Breast epithelium (tissue), 3 donors: ENCODE data around the gene TNFAIP8.

ENCODE experiments used
- POLR2A ChIP-seq: fragments of 450-650 bp; IDR thresholded peaks from one replicate; pipeline ENCODE4 v1.6.1; 2016; ENCODE audit warnings: antibody characterized with exemption, mild to moderate bottlenecking, moderate library complexity
- TF ChIP-seq, protein P1 (sequence below), 3 donors: fragments of 450-650 bp; IDR thresholded peaks; one replicate each; pipeline ENCODE4 v1.5.1; 2016 to 2017; ENCODE audit warnings: antibody characterized with exemption in 3 of 3, mild to moderate bottlenecking in 3 of 3, moderate library complexity in 3 of 3

DNA sequence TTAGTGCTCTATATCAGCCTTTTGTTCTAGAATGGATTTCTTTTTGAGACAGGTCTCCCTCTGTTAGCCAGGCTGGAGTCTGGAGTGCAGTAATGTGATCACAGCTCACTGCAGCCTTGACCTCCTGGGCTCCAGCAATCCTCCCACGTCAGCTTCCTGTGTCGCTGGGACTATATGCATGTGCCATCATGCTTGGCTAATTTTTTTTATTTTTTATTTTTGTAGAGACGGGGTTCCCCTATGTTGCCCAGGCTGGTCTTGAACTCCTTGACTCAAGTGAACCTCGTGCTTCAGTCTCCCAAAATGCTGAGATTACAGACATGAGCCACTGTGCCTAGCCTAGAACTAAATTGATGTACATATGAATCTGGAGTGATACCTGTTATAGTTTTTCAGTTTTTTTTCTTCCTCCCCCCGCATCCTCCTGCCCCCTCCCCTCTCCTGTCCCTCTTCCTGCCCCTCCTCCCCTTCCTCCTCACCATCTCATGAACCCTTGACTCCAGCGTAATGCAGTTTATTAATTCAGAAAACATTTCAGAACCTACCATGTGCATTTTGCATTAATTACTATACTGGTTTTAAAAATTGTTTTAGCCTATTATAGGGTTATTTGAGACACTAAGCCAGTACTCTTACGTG lies 37.4 kb upstream of the TNFAIP8 start:
- TF ChIP-seq, protein P1, sequence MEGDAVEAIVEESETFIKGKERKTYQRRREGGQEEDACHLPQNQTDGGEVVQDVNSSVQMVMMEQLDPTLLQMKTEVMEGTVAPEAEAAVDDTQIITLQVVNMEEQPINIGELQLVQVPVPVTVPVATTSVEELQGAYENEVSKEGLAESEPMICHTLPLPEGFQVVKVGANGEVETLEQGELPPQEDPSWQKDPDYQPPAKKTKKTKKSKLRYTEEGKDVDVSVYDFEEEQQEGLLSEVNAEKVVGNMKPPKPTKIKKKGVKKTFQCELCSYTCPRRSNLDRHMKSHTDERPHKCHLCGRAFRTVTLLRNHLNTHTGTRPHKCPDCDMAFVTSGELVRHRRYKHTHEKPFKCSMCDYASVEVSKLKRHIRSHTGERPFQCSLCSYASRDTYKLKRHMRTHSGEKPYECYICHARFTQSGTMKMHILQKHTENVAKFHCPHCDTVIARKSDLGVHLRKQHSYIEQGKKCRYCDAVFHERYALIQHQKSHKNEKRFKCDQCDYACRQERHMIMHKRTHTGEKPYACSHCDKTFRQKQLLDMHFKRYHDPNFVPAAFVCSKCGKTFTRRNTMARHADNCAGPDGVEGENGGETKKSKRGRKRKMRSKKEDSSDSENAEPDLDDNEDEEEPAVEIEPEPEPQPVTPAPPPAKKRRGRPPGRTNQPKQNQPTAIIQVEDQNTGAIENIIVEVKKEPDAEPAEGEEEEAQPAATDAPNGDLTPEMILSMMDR (IDR thresholded peaks at IDR 0.05): no peak
- no peak for TF ChIP-seq POLR2A
